Fibroblast of mammary gland (primary cell): ENCODE results near the gene NHSL1.

Source experiments
- DNase-seq: peaks from one replicate; pipeline ENCODE4 v3.0.0-alpha.2; 2010; ENCODE audit warnings: low read depth
- H3K4me3 ChIP-seq: 2 replicates; pipeline ENCODE4 v1.5.1; 2011; ENCODE audit warnings: low read depth, mild to moderate bottlenecking, low read length, moderate library complexity; ENCODE audit not compliant: control insufficient read depth
- CTCF ChIP-seq: conservative IDR thresholded peaks from 2 replicates; pipeline ENCODE4 v1.5.1; 2011; ENCODE audit warnings: low read depth, low read length, inconsistent platforms; ENCODE audit not compliant: control insufficient read depth, insufficient read depth

NHSL1 gene

GRCh38 chr6:138440296-138440695 lies 59.0 kb downstream of the NHSL1 start:
- no peak for DNase-seq
- TF ChIP-seq CTCF, result no peak
- no peak overlapping the region for H3K4me3 ChIP-seq

GRCh38 chr6:138439546-138439945 lies 59.7 kb downstream of the NHSL1 start:
- TF ChIP-seq CTCF, result no peak
- H3K4me3 ChIP-seq, result no peak overlapping the region
- no peak for DNase-seq

GRCh38 chr6:138434925-138435324 lies 64.4 kb downstream of the NHSL1 start:
- DNase-seq, result no peak
- TF ChIP-seq CTCF, result no peak
- H3K4me3 ChIP-seq, result no peak overlapping the region

- DNase-seq, result no peak
- TF ChIP-seq CTCF, result no peak
- H3K4me3 ChIP-seq, result no peak overlapping the region
These were observed 65.2 kb downstream of the NHSL1 start for GRCh38 chr6:138434096-138434495.

- no peak for DNase-seq
- no peak for TF ChIP-seq CTCF
- H3K4me3 ChIP-seq, result no peak overlapping the region
These were observed 67.3 kb downstream of the NHSL1 start for GRCh38 chr6:138432063-138432356.

- DNase-seq, result no peak
- no peak overlapping the region for H3K4me3 ChIP-seq
- TF ChIP-seq CTCF, result no peak
These were observed 67.8 kb downstream of the NHSL1 start for GRCh38 chr6:138431256-138432062.
